B cell (primary cell): Measurements from ENCODE around the gene FBLN2. TPM values are rescaled to one million over a fixed set of nuclear protein-coding genes. Genes with fewer than 3 reads are reported as not detected.

ENCODE experiments used
- ATAC-seq: fragments of 200-7000 bp; cut with Tn5 transposase; one replicate; pipeline ENCODE4 v1.10.0; 2021; ENCODE audit warnings: low read depth, mild to moderate bottlenecking, moderate number of reproducible peaks, moderate library complexity
- CTCF ChIA-PET: fragments of 350-600 bp; sonication (Branson Sonifier 250); formaldehyde crosslinking; loops from one replicate; lab custom pipeline; 2021; ENCODE audit warnings: antibody characterized with exemption, inconsistent platforms; lab: Charles Lee
- POLR2A ChIA-PET: fragments of 350-600 bp; sonication (Branson Sonifier 250); formaldehyde crosslinking; loops from one replicate; lab custom pipeline; 2021; ENCODE audit warnings: antibody characterized with exemption; lab: Charles Lee
- DNase-seq: peaks from one replicate; pipeline ENCODE4 v3.0.0; 2013
- H2AFZ ChIP-seq: 2 replicates; pipeline ENCODE4 v1.6.1; 2012; ENCODE audit warnings: mild to moderate bottlenecking, low read depth, low read length; ENCODE audit not compliant: insufficient read depth, poor library complexity, severe bottlenecking
- H3K27ac ChIP-seq, 2 donors: 1 replicate in 1 of 2; 2 replicates in 1 of 2; pipeline ENCODE4 v1.5.1; 2012 to 2013; ENCODE audit warnings: low read length in 2 of 2, mild to moderate bottlenecking in 2 of 2, moderate library complexity in 1 of 2
- H3K27me3 ChIP-seq, 4 experiments: fragments of 200-600 bp in 1 of 4; sonication (generic) in 1 of 4; replicated peaks in 1 of 4; 1 replicate in 2 of 4; 2 replicates in 2 of 4; pipeline versions ENCODE4 v1.6.1 to v1.7.0; 2013 to 2016; ENCODE audit warnings: low read length in 3 of 4, mild to moderate bottlenecking in 2 of 4, mixed read lengths in 1 of 4, moderate library complexity in 1 of 4; ENCODE audit not compliant: insufficient read depth in 4 of 4, control insufficient read depth in 3 of 4; ENCODE audit errors: control extremely low read depth in 1 of 4
- H3K36me3 ChIP-seq, 2 experiments: replicated peaks in 1 of 2; 1 replicate in 1 of 2; 2 replicates in 1 of 2; pipeline versions ENCODE4 v1.6.1 to v1.7.1; 2013; ENCODE audit warnings: low read length in 1 of 2; ENCODE audit not compliant: insufficient read depth in 2 of 2, control insufficient read depth in 1 of 2; ENCODE audit errors: control extremely low read depth in 1 of 2, extremely low read depth in 1 of 2
- H3K4me1 ChIP-seq, 2 donors: fragments of 200-600 bp in 1 of 2; sonication (generic) in 1 of 2; 1 replicate in 1 of 2; 2 replicates in 1 of 2; pipeline versions ENCODE4 v1.5.1 to v1.6.1; 2013 to 2017; ENCODE audit warnings: low read length in 2 of 2; ENCODE audit not compliant: control insufficient read depth in 2 of 2, insufficient read depth in 2 of 2
- H3K4me2 ChIP-seq: replicated peaks from 2 replicates; pipeline ENCODE3; 2012; ENCODE audit warnings: mild to moderate bottlenecking, low read depth, low read length; ENCODE audit not compliant: poor library complexity, severe bottlenecking
- H3K4me3 ChIP-seq, 5 experiments: fragments of 200-600 bp in 1 of 5; sonication (generic) in 1 of 5; 1 replicate in 3 of 5; 2 replicates in 2 of 5; pipeline versions ENCODE4 v1.5.1 to v1.7.0; 2011 to 2016; ENCODE audit warnings: low read length in 4 of 5, mild to moderate bottlenecking in 4 of 5, low read depth in 2 of 5, control low read depth in 1 of 5, moderate library complexity in 1 of 5; ENCODE audit not compliant: insufficient read depth in 1 of 5; ENCODE audit errors: control extremely low read depth in 1 of 5, extremely low read depth in 1 of 5
- H3K79me2 ChIP-seq: fragments of 200-600 bp; sonication (generic); one replicate; pipeline ENCODE4 v1.6.0; 2016; ENCODE audit warnings: low read length; ENCODE audit not compliant: control insufficient read depth, insufficient read depth
- H3K9ac ChIP-seq: fragments of 200-600 bp; sonication (generic); 2 replicates; pipeline ENCODE4 v1.6.1; 2017; ENCODE audit warnings: mild to moderate bottlenecking, low read length, moderate library complexity
- H3K9me3 ChIP-seq, 3 donors: one replicate each; pipeline versions ENCODE4 v1.6.1 to v1.7.1; 2013; ENCODE audit warnings: low read length in 2 of 3; ENCODE audit not compliant: control insufficient read depth in 2 of 3, insufficient read depth in 1 of 3; ENCODE audit errors: control extremely low read depth in 1 of 3
- H4K20me1 ChIP-seq: 2 replicates; pipeline ENCODE4 v1.6.0; 2012; ENCODE audit warnings: mild to moderate bottlenecking, low read length; ENCODE audit not compliant: insufficient read depth, control insufficient read depth, poor library complexity, severe bottlenecking
- H3K27ac Mint-ChIP-seq: one replicate; pipeline ENCODE4 v1.8.0; 2021; ENCODE audit warnings: mixed read lengths
- H3K27me3 Mint-ChIP-seq: one replicate; pipeline ENCODE4 v1.8.0; 2021; ENCODE audit warnings: mixed read lengths
- H3K4me1 Mint-ChIP-seq: one replicate; pipeline ENCODE4 v1.8.0; 2021; ENCODE audit warnings: mixed read lengths
- H3K4me3 Mint-ChIP-seq: one replicate; pipeline ENCODE4 v1.8.0; 2021; ENCODE audit warnings: mixed read lengths
- H3K9me3 Mint-ChIP-seq: one replicate; pipeline ENCODE4 v1.8.0; 2022; ENCODE audit warnings: mixed read lengths; ENCODE audit not compliant: insufficient read depth
- CTCF ChIP-seq: fragments of 200-600 bp; IDR thresholded peaks from one replicate; pipeline ENCODE4 v1.8.0; 2022; ENCODE audit warnings: antibody characterized with exemption, mild to moderate bottlenecking
- EZH2 ChIP-seq: IDR thresholded peaks from 2 replicates; pipeline ENCODE4 v1.6.1; 2012; ENCODE audit warnings: borderline replicate concordance, low read depth, mild to moderate bottlenecking, moderate library complexity, low read length; ENCODE audit not compliant: insufficient read depth, poor library complexity, severe bottlenecking
- WGBS: methylation state at CpG from one replicate; pipeline ENCODE4 v1.1.5; 2013; ENCODE audit warnings: missing lambda C conversion rate; ENCODE audit not compliant: insufficient coverage; 5-methylcytosine and 5-hydroxymethylcytosine counted together
- intact Hi-C: fragments of 100-400 bp; cut with micrococcal nuclease; formaldehyde crosslinking; loops from one replicate; pipeline ENCODE4 v1.10.0; 2022
- polyA plus RNA-seq: library from polyadenylated mRNA; depleted of rRNA; stranded (reverse); fragments of >200 nt; gene quantifications from 2 replicates; pipeline ENCODE4 v1.2.3, GENCODE V29; 2012
- total RNA-seq, 2 donors: library from RNA; stranded (reverse); fragments of 120-200 nt in 1 of 2; gene quantifications; 1 replicate in 1 of 2; 2 replicates in 1 of 2; pipeline versions ENCODE4 v1.2.3 to v1.2.4, GENCODE V29; 2013 to 2022

The FBLN2 gene
- total and polyA plus RNA-seq, 2 donors (not counting 1 experiment from before 2014, with no cell fraction given) = 3.6 to 8.2 TPM

GRCh38 chr3:13538520-13539291 is 10.2 kb upstream of the FBLN2 start:
- H3K27ac ChIP-seq = no peak overlapping the region
- H3K27me3 Mint-ChIP-seq = peaks cover 30% of the 10 kb centered on the region
- ChIA-PET CTCF (interaction anchor here (1.2 kb wide), 1 partner anchor 110 kb away, joined by 4 read pairs; no protein-coding TSS in a partner anchor), POLR2A (no interaction called here)
- H3K79me2 ChIP-seq = no peaks in the 10 kb centered on the region
- H3K4me1 ChIP-seq = peaks cover 0 to 3% of the 10 kb centered on the region in 2 donors
- 85% methylated on average over 7 of the region's 9 CpGs for WGBS
- no peak overlapping the region for H2AFZ ChIP-seq
- no peak for ATAC-seq
- H3K4me1 Mint-ChIP-seq = peaks cover under 1% of the 10 kb centered on the region
- no peak overlapping the region for H3K4me2 ChIP-seq
- H3K27me3 ChIP-seq = peaks cover 0 to 22% (median 0%) of the 10 kb centered on the region in 4 experiments
- no peak overlapping the region for H3K4me3 Mint-ChIP-seq
- TF ChIP-seq CTCF = no peak
- no peak overlapping the region for H3K9ac ChIP-seq
- no peak for DNase-seq
- peaks cover 0 to 34% (median 3%) of the 10 kb centered on the region in 3 donors for H3K9me3 ChIP-seq
- H3K36me3 ChIP-seq = no peaks in the 10 kb centered on the region
- intact Hi-C loops = no loop called here
- no peak overlapping the region for H3K4me3 ChIP-seq
- peaks cover 2% of the 10 kb centered on the region for H3K9me3 Mint-ChIP-seq
- no peaks in the 10 kb centered on the region for H4K20me1 ChIP-seq
- H3K27ac Mint-ChIP-seq = no peak overlapping the region

GRCh38 chr3:13539292-13539638 is 9.7 kb upstream of the FBLN2 start:
- TF ChIP-seq EZH2 (no peak), CTCF (no peak)
- CTCF ChIA-PET = interaction anchor here (1.2 kb wide), 1 partner anchor 109 kb away, joined by 4 read pairs; no protein-coding TSS in a partner anchor
- Mint-ChIP-seq H3K4me1 (peaks cover 5% of the 10 kb centered on the region), H3K9me3 (peaks cover 2% of the 10 kb centered on the region), H3K27me3 (peaks cover 34% of the 10 kb centered on the region), H3K4me3 (no peak overlapping the region), H3K27ac (no peak overlapping the region)
- Histone ChIP-seq H3K79me2 (no peaks in the 10 kb centered on the region), H3K27ac (no peak overlapping the region), H2AFZ (no peak overlapping the region), H3K9ac (no peak overlapping the region), H3K9me3 (peaks cover 0 to 34% (median 3%) of the 10 kb centered on the region in 3 donors), H3K4me1 (peaks cover 5 to 6% of the 10 kb centered on the region in 2 donors), H3K27me3 (peaks cover 0 to 24% (median 0%) of the 10 kb centered on the region in 4 experiments), H3K4me2 (no peak overlapping the region), H3K36me3 (no peaks in the 10 kb centered on the region), H3K4me3 (no peak overlapping the region), H4K20me1 (no peaks in the 10 kb centered on the region)
- ATAC-seq (no peak), DNase-seq (no peak)
- POLR2A ChIA-PET = no interaction called here
- intact Hi-C loops = no loop called here
- 80% methylated on average over 1 of the region's 5 CpGs for WGBS
